Smooth muscle cell (in vitro differentiated cells): ENCODE data around the gene SPAG6. TPM values are rescaled to one million over a fixed set of nuclear protein-coding genes. Genes with fewer than 3 reads are reported as not detected.

Experiments
- DNase-seq: peaks from one replicate; lab custom pipeline; 2025; ENCODE audit not compliant: unreplicated experiment; lab: John Stamatoyannopoulos, UW
- H2AFZ ChIP-seq: fragments of 200-600 bp; sonication (generic); 2 replicates; pipeline ENCODE4 v1.6.0; 2016; ENCODE audit warnings: antibody characterized with exemption, low read depth, mild to moderate bottlenecking
- H3F3A ChIP-seq: fragments of 200-600 bp; sonication (generic); 2 replicates; pipeline ENCODE4 v1.6.0; 2017; ENCODE audit warnings: antibody characterized with exemption, low read depth
- H3K27ac ChIP-seq: fragments of 200-600 bp; sonication (generic); 2 replicates; pipeline ENCODE4 v1.5.1; 2016; ENCODE audit warnings: low read depth, mild to moderate bottlenecking
- H3K27me3 ChIP-seq: fragments of 200-600 bp; sonication (generic); 2 replicates; pipeline ENCODE4 v1.6.1; 2016; ENCODE audit warnings: low read depth, mild to moderate bottlenecking
- H3K36me3 ChIP-seq: fragments of 200-600 bp; sonication (generic); 2 replicates; pipeline ENCODE4 v1.5.1; 2016; ENCODE audit warnings: low read depth
- H3K4me1 ChIP-seq: fragments of 200-600 bp; sonication (generic); 2 replicates; pipeline ENCODE4 v1.5.1; 2016; ENCODE audit warnings: low read depth
- H3K4me2 ChIP-seq: fragments of 200-600 bp; sonication (generic); 2 replicates; pipeline ENCODE4 v1.6.0; 2016; ENCODE audit warnings: mild to moderate bottlenecking
- H3K4me3 ChIP-seq: fragments of 200-600 bp; sonication (generic); 2 replicates; pipeline ENCODE4 v1.5.1; 2016; ENCODE audit warnings: mild to moderate bottlenecking
- H3K79me2 ChIP-seq: fragments of 200-600 bp; sonication (generic); 2 replicates; pipeline ENCODE4 v1.6.0; 2016; ENCODE audit warnings: low read depth, mild to moderate bottlenecking
- H3K9ac ChIP-seq: fragments of 200-600 bp; sonication (generic); 2 replicates; pipeline ENCODE4 v1.6.0; 2016; ENCODE audit warnings: low read depth
- H3K9me3 ChIP-seq: fragments of 200-600 bp; sonication (generic); replicated peaks from 2 replicates; pipeline ENCODE4 v1.5.1; 2016; ENCODE audit warnings: low read depth
- H4K20me1 ChIP-seq: fragments of 200-600 bp; sonication (generic); 2 replicates; pipeline ENCODE4 v1.6.0; 2016; ENCODE audit warnings: low read depth
- WGBS: methylation state at CpG from one replicate; pipeline ENCODE4 v1.1.7; 2016; ENCODE audit warnings: low lambda C conversion rate; 5-methylcytosine and 5-hydroxymethylcytosine counted together
- polyA plus RNA-seq: library from polyadenylated mRNA; unstranded; fragments of >200 nt; fragmentation: Nextera tagmentation; extraction: Ambion mirVana; gene quantifications from 2 replicates; pipeline ENCODE4 v1.2.1, GENCODE V29; 2016
- total RNA-seq: library from RNA; depleted of rRNA; stranded (reverse); fragments of >200 nt; gene quantifications from 2 replicates; pipeline ENCODE4 v1.2.3, GENCODE V29; 2014
- TF ChIP-seq, protein P1 (sequence below): fragments of 200-600 bp; sonication (generic); IDR thresholded peaks from 2 replicates; pipeline ENCODE4 v1.5.1; 2017; ENCODE audit warnings: borderline replicate concordance, mild to moderate bottlenecking, antibody characterized with exemption; ENCODE audit not compliant: insufficient read depth, poor library complexity, severe bottlenecking

The SPAG6 gene
- total and polyA plus RNA-seq, 2 experiments from 2014 or later = 0.61 TPM; not detected in 1

- DNase-seq = no peak
- TF ChIP-seq, protein P1, sequence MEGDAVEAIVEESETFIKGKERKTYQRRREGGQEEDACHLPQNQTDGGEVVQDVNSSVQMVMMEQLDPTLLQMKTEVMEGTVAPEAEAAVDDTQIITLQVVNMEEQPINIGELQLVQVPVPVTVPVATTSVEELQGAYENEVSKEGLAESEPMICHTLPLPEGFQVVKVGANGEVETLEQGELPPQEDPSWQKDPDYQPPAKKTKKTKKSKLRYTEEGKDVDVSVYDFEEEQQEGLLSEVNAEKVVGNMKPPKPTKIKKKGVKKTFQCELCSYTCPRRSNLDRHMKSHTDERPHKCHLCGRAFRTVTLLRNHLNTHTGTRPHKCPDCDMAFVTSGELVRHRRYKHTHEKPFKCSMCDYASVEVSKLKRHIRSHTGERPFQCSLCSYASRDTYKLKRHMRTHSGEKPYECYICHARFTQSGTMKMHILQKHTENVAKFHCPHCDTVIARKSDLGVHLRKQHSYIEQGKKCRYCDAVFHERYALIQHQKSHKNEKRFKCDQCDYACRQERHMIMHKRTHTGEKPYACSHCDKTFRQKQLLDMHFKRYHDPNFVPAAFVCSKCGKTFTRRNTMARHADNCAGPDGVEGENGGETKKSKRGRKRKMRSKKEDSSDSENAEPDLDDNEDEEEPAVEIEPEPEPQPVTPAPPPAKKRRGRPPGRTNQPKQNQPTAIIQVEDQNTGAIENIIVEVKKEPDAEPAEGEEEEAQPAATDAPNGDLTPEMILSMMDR = no peak
- Histone ChIP-seq H3K27me3 (peaks cover 95% of the 10 kb centered on the region), H2AFZ (peak overlapping the region; percentile 91), H3K4me2 (peak overlapping the region; percentile 88), H3K9me3 (no peaks in the 10 kb centered on the region), H3K9ac (no peak overlapping the region), H3K4me1 (peaks cover 3% of the 10 kb centered on the region), H3F3A (no peaks in the 10 kb centered on the region), H4K20me1 (peaks cover 5% of the 10 kb centered on the region), H3K79me2 (no peaks in the 10 kb centered on the region), H3K4me3 (peak overlapping the region; percentile 53), H3K27ac (no peak overlapping the region), H3K36me3 (peaks cover 9% of the 10 kb centered on the region)
- 7% methylated on average over 16 of the region's 16 CpGs for WGBS
Measured at GRCh38 chr10:22333975-22334282, 11.4 kb upstream of the SPAG6 start.

- H3K27me3 ChIP-seq = peaks cover 100% of the 10 kb centered on the region
- no peaks in the 10 kb centered on the region for H3F3A ChIP-seq
- peak overlapping the region; percentile 88 for H3K4me2 ChIP-seq
- TF ChIP-seq, protein P1 = no peak
- no peaks in the 10 kb centered on the region for H3K79me2 ChIP-seq
- no peak overlapping the region for H3K9ac ChIP-seq
- H3K27ac ChIP-seq = no peak overlapping the region
- peak overlapping the region; percentile 53 for H3K4me3 ChIP-seq
- H4K20me1 ChIP-seq = peaks cover 5% of the 10 kb centered on the region
- peaks cover 5% of the 10 kb centered on the region for H3K36me3 ChIP-seq
- H3K9me3 ChIP-seq = no peaks in the 10 kb centered on the region
- WGBS = 2% methylated on average over 71 of the region's 73 CpGs
- peaks cover 4% of the 10 kb centered on the region for H3K4me1 ChIP-seq
- no peak for DNase-seq
- peak overlapping the region; percentile 91 for H2AFZ ChIP-seq
Measured at GRCh38 chr10:22334414-22335172, 10.7 kb upstream of the SPAG6 start.

GRCh38 chr10:22335173-22335933 is 9.9 kb upstream of the SPAG6 start:
- Histone ChIP-seq H3K9me3 (no peaks in the 10 kb centered on the region), H3F3A (peaks cover 3% of the 10 kb centered on the region), H2AFZ (peak overlapping the region; percentile 91), H3K4me1 (peaks cover 9% of the 10 kb centered on the region), H3K36me3 (no peaks in the 10 kb centered on the region), H4K20me1 (no peaks in the 10 kb centered on the region), H3K79me2 (no peaks in the 10 kb centered on the region), H3K4me2 (peak overlapping the region; percentile 88), H3K27ac (no peak overlapping the region), H3K4me3 (peak overlapping the region; percentile 53), H3K27me3 (peaks cover 97% of the 10 kb centered on the region), H3K9ac (no peak overlapping the region)
- TF ChIP-seq, protein P1 = no peak
- DNase-seq = no peak
- 4% methylated on average over 61 of the region's 71 CpGs for WGBS
